Transverse colon (tissue), 4 donors: ENCODE measurements around the gene MTX1.

Source experiments
- POLR2A ChIP-seq: fragments of 450-650 bp; IDR thresholded peaks from one replicate; pipeline ENCODE4 v1.6.1; 2016; ENCODE audit warnings: antibody characterized with exemption, mild to moderate bottlenecking, moderate library complexity
- POLR2AphosphoS5 ChIP-seq, 3 donors: sonication (generic); formaldehyde crosslinking; IDR thresholded peaks; one replicate each; pipeline ENCODE4 v1.6.1; 2016; ENCODE audit warnings: antibody characterized with exemption in 3 of 3
- TF ChIP-seq, protein P1 (sequence below), 5 experiments: fragments of 200-600 bp in 3 of 5; fragments of 450-650 bp in 2 of 5; sonication (generic) in 3 of 5; IDR thresholded peaks; 1 replicate in 2 of 5; 2 replicates in 3 of 5; pipeline ENCODE4 v1.5.1; 2016 to 2017; ENCODE audit warnings: antibody characterized with exemption in 5 of 5, inconsistent platforms in 3 of 5, mild to moderate bottlenecking in 2 of 5, moderate library complexity in 1 of 5

DNA sequence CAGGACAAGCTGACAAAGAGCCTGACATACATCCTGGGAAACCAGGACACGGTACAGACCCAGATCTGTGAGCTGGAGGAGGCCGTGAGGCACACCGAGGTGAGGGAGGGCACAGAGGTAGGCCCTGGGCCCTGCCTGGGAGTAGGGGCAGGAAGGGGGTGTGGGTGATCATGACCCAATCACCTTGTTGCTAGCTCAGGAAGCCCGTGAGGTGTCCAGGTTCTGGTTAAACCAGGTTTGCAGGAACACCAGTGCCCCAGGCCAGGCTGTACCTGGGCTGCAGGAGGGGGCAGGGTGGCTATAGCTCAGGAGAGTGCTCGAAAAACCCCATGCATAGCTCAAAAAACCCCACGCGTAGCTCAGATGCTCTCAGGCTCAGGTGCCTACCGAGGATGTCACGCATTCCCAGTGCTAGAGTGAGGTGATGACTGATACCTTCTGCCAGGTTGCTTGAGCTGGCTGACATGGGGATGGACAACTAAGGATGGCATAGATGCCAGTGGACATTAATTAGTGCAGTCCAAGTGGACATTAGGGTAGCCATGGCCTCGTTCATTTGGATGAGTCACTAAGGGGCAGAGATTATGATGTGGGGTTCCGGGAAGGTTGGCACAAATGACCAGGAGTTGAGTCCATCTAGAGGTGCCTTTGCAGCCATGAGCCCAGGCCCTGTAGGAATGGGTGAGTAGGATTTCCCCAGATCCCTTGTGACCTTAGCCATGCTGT, 31.1 kb upstream of the MTX1 start:
- TF ChIP-seq, protein P1, sequence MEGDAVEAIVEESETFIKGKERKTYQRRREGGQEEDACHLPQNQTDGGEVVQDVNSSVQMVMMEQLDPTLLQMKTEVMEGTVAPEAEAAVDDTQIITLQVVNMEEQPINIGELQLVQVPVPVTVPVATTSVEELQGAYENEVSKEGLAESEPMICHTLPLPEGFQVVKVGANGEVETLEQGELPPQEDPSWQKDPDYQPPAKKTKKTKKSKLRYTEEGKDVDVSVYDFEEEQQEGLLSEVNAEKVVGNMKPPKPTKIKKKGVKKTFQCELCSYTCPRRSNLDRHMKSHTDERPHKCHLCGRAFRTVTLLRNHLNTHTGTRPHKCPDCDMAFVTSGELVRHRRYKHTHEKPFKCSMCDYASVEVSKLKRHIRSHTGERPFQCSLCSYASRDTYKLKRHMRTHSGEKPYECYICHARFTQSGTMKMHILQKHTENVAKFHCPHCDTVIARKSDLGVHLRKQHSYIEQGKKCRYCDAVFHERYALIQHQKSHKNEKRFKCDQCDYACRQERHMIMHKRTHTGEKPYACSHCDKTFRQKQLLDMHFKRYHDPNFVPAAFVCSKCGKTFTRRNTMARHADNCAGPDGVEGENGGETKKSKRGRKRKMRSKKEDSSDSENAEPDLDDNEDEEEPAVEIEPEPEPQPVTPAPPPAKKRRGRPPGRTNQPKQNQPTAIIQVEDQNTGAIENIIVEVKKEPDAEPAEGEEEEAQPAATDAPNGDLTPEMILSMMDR (IDR thresholded peaks at IDR 0.05), result no peak
- no peak for TF ChIP-seq POLR2A
- TF ChIP-seq POLR2AphosphoS5 (IDR thresholded peaks at IDR 0.05), result no peak
